ENCODE measurements around the gene CBX5.

DNA sequence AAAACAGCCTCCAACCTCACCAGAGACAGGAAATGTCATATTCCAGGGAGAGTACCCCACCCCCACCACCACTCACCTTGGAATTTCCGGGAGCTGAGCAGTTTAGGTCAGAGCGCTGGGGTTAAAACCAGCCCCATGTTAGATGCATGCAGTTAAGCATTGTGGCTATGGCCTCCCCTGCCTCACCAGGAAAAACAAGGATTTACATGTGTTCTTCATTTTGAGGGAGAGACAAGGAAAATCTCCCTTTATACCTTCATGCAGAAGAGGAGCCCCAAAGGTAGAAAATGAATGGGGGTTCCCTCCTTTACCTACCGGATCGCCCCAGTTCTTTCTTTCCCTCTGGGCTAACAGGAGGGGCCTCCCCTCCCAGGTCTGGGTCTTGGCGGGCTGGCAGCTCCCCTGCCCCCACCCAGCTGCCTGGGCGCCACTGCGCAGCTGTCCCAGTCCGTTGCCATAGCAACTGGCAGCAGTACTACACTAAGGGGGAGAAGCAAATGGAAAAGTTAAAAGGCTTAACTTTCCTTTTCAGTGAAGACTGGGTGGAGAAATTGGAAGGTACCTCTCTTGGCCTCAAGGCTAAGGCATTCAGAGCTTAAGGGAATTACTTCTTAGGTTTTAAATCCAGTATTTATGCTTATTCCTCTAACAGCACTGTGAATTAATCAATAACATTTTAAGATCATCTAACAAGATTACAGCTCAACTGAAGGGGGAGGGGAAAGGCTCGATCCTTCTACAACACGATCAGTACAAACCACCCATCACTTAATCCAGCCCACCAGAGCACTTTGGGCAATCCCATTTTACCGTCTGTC, 20.5 kb downstream of the CBX5 start:
- TF ChIP-seq, protein P1, sequence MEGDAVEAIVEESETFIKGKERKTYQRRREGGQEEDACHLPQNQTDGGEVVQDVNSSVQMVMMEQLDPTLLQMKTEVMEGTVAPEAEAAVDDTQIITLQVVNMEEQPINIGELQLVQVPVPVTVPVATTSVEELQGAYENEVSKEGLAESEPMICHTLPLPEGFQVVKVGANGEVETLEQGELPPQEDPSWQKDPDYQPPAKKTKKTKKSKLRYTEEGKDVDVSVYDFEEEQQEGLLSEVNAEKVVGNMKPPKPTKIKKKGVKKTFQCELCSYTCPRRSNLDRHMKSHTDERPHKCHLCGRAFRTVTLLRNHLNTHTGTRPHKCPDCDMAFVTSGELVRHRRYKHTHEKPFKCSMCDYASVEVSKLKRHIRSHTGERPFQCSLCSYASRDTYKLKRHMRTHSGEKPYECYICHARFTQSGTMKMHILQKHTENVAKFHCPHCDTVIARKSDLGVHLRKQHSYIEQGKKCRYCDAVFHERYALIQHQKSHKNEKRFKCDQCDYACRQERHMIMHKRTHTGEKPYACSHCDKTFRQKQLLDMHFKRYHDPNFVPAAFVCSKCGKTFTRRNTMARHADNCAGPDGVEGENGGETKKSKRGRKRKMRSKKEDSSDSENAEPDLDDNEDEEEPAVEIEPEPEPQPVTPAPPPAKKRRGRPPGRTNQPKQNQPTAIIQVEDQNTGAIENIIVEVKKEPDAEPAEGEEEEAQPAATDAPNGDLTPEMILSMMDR (IDR thresholded peaks at IDR 0.05): no peak
- no peak for TF ChIP-seq POLR2A (IDR thresholded peaks at IDR 0.05)
